GM18526 (cell line): Measurements from ENCODE around the gene SEC22A.

ENCODE experiments used
- POLR2A ChIP-seq: IDR thresholded peaks from 3 replicates; pipeline ENCODE4 v1.6.1; 2011; ENCODE audit not compliant: insufficient read length; ENCODE audit errors: extremely low read depth

The SEC22A gene, protein sequence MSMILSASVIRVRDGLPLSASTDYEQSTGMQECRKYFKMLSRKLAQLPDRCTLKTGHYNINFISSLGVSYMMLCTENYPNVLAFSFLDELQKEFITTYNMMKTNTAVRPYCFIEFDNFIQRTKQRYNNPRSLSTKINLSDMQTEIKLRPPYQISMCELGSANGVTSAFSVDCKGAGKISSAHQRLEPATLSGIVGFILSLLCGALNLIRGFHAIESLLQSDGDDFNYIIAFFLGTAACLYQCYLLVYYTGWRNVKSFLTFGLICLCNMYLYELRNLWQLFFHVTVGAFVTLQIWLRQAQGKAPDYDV

DNA sequence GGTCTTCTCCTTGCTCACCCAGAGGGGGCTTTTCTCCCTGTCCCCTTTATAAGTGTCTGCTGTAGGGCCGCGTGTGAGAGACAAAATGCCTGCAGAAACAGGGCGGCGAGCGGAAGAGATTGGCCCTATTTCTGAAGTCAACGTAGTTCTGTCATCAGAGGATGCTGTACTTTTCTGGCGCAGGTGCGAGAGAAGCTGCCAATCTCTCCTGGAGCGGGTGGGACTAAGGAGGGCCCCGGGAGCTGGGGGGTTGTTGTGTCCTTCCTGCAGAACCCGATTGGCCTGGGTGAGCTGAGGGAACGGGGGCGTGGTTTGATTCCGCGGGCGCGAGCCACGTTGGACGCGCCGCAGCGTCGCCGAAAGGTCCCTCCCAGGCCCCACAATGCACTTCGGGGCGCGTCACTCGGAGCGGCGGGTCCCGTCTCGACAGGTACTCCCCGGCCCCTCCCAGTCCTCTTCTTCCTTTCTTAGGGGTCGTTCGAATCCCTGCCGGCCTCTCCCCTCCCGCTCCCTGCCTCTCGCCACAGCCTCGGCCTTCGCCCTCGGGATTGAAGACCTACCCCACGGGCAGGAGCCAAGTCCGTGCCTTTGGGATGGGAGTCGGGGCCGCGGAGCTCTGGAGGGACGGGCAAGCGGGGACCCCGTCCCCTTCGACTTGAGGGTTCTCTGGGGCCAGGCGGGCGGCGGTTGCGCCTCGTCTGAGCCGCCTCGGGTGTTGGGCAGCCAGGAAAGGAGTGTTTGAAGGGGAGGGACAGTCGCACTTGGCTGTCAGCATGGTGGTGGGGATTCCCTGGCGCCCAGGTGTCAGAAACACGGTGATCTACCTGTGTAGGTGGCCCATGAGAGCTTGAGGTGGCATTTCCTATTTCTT, at the start of gene SEC22A:
SEC22A (plus strand) TSS at position 387 of the 871 bp plus-strand sequence. CDS start 7,275 bp downstream, outside the sequence.
- peak; percentile 77 for TF ChIP-seq POLR2A

DNA sequence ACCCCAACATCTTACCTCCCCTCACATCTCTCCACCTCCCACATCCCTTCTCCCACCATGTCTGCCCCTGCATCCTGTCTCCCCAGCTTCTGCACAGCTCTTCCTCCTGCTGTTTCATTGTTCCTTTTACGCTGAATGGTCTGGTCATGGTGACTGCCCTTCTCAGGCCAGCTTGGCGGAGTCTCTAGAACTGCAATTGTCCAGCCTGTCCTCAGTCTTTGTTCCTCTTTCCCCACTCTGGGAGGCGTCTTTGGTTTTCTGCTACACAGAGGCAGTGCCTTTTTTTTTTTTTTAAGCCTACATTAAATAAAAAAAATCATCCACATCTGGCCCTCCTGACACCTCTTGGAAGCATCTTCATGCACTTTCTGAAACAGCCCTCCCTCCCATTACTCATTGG, 49.1 kb upstream of the SEC22A start:
- TF ChIP-seq POLR2A: no peak

DNA sequence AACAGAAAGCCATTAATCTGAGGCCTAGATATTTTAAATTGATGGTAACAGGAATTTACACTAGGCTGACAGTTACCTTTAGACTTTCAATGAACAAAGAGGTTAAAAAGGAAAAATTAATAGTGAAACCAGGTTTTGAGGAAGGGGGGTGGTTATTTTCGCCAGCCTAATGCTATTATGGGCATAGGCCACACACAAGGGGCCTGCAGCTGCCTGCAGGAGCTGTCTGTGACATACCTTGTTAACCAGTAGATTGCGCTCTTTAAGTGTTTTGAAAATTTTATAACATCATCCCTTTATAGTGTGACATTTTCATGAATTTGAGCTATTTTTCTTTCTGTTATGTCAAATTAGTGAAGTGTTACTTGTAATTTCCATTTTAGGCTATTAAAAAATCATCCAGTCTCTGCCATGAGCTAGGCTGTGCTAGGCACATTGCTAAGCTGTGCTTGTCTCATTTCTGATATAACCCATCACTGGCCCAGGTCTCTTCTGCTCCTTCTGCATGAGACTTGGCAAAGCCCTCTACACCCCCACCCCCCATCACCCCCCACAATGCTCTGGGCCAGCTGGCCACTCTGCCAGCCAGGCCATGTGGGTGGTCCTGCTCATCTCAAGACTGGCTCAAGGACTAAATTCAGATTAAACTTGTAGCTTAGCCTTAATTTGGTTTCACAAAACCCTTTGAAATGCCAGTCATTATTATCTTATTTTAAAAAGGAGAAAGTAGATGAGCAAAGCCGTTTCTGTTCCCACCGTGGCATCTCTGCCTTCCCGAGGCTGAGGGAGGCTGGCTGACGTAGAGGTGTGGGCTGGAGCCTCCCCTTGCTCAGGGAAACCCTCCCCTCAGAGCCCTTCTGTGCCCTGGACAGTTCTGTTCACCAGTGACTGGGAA, 48.4 kb upstream of the SEC22A start:
- no peak for TF ChIP-seq POLR2A

DNA sequence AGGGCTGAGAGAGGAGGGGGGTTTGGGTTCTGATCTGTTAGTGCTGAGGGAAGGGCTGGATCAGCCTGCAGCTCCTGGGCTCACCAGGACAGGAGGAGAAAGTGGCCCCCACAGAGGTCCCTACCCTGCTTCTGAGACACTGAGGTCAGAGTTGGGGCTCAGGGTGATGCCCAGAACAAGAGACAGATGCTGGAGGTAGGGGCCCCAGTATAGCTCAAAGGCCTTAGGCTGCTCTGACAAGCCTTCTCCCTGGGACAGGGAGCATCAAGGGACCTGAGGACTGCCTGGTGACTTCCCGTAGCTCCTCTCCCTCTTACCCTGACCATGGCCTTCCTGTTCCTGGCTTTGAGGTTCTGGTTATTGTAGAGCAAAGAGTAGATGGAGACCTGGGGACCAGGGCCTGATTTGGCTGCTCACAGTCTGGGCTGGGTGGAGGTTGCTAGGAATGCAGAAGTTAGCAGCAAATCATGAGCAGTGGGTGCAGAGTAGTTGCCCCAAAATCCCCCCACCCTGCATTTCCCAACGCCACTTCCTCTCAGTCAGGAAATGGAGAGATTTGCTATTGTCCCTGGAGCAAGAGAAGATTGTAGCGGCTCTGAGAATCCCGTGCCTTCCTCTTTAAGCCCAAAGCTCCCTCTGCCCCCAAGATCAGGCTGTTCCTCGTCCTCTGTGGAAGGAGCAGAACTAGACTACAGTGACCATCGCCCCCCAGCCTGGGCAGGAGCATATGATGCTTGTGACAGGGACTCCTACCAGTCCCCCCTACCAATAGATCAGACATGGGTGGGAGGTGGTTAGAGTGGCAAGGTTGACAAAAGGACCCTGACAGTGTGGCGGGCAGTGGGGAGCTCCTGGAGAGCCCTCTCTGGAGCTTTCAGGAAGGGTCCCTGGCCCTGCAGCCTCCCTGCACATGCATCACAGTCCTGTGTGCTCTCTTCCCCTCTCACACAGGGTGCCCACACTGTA, 47.4 kb upstream of the SEC22A start:
- no peak for TF ChIP-seq POLR2A

DNA sequence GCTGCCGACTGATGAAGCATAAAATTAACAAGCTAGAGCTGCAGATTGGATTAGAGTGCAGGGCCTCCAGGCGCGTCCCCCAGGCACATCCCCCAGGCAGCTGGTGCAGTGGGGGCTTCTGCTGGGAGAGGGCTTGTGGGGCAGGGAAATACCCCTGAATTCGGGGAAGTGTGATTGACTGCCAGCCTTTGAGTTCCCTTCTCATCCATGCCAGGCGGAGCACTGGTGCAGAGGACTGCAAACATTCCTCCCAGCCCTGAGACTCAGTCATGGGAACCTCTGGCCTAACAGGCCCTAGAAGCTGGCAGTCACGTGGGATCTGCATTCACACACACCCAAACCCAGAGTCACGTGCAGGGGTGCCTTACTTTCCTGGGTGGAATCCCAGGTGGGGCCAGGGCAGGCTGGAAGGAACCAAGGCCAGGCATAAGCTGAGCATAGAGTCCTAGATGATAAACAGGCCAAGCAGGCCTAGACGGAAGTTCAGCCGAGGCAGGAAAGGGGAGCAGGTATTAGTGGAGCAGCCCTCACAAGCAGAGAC, 46.2 kb upstream of the SEC22A start:
- no peak for TF ChIP-seq POLR2A

DNA sequence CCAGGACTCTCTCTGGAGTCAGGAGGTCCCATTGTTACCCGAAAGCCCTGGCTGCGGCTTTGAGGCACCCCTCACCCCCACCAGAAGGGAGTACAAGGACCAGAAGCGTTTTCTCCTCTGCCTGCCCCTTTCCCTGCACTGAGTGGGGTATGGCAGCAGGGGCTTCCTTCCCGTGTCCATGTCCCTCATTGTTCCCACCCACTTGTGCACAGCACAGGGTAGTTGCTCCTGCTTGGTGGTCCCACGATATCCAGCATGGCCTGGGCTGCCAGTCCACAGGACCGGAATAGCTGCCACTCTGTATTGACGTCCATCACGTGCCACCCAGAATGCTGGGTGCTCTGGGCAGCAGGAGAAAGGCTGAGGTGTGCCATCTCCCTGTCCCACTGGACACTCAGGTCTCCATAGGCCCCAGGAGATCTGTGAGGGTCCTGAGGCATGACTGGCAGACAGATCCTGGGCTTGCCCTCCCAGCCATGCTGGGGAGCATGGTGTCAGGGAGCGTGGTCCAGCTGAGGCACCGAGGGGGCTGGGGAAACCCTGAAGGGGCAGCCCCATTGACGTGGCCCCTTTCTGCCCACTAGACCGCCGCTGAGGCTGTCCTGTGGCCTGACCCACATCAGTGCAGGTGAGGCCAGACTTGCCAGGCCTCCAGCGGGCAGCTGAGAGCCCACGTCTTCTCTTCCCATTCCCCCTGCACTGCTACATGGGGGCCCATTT, 45.3 kb upstream of the SEC22A start:
- no peak for TF ChIP-seq POLR2A

DNA sequence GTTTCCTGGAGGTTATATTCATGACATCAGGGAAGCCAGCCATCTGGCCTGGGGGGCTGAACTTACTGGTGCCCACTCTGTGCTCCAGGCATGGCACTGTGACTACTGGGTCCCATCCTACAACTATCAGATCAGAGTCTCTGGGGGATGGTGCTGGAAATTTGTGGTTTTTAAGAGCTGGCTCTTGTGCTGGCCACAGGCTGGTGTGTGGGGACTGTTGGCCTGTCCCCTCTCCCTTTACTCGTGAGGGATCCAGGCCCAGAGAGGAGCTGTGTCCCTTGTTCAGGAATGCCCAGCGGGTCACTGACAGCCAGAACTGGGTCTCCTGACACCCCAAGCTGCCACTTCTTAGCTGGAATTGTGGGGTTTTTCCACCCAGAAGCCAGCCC, 44.5 kb upstream of the SEC22A start:
- TF ChIP-seq POLR2A: no peak

DNA sequence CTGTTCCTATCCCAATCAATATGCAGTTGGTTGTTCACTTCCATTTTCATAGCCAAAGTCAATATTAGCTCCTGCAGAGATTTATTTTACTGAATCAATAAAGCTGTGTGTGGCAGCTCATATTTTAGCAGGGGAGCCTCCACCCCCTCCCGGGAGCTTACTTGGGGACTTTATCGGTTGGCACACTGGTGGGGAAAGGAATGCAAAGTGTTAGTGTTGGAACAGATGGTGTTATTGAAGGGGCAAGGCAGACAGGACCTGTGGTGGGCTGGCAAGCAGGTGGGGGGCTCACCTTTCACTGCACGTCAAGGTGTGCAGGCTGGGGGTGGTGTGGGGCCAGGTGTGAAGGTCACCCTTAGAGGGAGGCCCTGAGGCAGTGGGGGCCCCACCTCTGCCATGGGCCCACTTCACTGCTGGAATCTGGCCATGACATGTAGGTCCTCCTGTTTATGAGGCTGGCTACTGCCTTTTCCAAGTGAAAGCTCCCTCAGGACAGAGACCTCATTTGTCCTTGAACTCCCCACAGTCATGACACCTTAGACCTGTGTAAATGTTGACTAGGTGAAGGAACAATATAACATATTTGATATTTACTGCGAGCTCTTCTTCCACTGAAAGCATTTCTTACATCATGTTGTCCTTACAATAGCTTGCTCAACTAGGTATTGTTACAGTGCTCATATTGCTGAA, 44.0 kb upstream of the SEC22A start:
- no peak for TF ChIP-seq POLR2A

DNA sequence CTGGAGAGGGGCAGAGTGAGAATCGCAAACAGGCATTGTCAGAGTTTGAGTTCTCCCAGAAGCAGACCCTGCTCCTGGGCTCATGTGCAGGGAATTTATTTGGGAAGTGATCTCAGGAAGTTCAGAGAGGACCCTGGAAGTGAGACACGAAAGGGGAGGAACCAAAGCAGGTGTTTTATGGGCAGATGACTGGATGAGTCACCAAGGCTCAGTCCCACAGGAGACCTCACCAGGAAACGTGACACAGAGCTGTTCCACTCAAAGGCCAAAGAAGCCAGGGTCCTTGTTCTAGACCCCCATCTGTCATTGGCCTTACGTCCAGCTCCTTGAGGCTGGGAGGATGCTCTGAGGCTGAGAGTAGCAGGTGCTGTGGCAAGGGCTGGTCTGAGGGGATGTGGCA, 43.4 kb upstream of the SEC22A start:
- no peak for TF ChIP-seq POLR2A

DNA sequence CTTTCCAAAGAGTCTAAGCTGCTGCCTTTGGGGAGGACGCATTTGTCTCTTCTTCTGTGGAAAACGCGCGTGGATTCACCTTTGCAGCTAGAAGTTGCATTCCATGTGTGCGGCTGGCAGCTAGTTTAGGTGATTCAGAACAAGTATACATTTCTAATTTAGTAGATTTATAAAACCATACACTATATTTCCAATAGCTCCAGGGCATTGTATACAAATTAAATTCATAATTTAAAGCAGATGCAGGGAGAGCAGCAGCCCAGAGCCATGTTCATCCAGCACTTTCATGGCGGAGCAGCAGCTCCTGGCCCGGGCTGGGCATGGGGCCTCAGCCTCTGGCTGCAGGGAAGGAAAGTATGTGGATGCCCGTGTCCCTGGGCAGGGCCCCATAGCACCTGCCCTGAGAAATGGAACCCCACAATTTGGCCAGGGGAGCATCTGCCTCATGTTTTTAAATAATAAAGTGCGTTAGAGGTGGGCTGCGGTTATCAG, 42.8 kb upstream of the SEC22A start:
- TF ChIP-seq POLR2A: no peak

DNA sequence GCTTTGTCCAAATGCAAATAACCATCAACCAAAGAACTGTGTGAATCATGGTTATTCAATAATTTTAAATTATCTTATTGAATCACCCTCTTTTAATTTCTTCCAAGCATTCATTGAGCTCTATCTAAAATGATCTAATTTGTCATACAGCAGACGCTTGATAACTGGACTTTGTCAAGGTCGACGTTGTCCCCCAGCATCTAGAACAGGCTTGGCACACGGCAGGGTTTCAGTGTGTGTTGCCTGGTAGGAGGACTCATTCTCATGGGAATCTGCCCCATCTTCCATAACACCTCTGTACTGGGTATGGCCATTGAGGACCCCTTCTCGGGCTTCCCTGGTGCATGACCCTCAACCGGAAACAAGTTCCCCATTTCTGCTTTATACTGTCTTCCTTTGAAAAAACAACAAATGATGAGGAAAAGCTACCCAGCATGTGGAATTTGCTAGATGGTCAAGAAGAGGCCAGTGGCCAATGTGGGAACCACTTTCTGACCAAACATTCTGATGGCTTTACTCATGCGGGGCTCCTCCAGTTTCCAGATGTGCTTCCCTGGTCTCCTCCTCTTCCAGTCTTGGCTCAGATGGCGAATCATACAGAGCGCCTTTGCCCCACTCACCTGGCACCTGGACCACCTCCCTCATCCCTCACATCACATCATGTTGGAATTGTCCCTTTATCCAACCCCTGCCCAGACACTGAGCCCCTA, 41.7 kb upstream of the SEC22A start:
- TF ChIP-seq POLR2A: no peak

DNA sequence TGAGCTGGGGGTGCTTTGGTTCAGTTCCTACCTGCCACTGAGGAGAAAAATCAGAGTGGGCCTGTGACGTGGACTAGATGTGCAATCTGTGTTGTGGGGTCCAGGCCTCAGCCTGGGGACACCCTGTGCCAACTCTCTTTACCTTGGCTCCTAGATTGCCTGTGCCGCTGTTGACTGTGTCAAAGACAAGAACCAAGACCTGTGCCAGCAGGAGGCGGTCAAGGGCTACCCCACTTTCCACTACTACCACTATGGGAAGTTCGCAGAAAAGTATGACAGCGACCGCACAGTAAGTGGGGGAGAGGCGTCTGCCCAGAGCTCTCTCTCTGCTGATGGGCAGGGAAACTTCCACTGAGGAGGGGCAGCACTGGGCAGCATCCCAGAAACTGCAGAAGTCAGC, 40.6 kb upstream of the SEC22A start:
- no peak for TF ChIP-seq POLR2A
